ENCODE measurements around the gene BPIFB2.

DNA sequence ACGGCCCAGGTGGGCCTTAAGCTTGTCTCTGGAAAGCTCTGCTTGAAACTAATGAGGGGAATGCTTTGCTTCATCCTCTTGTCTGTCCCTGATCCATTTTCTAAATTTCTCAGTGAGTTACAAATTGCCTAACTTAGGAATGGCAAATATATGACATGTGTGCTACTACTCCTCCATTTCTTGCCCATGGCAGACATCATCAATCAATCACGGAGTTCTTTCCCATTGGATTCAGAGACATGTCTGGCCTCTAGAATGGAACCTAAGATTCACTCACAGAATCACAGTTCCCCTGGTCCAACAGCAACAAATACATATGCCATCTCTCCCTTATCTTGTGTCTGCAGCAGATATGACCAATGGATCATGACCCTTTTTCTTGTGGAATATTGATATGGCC is 65.3 kb downstream of the BPIFB2 start:
- TF ChIP-seq, protein P1, sequence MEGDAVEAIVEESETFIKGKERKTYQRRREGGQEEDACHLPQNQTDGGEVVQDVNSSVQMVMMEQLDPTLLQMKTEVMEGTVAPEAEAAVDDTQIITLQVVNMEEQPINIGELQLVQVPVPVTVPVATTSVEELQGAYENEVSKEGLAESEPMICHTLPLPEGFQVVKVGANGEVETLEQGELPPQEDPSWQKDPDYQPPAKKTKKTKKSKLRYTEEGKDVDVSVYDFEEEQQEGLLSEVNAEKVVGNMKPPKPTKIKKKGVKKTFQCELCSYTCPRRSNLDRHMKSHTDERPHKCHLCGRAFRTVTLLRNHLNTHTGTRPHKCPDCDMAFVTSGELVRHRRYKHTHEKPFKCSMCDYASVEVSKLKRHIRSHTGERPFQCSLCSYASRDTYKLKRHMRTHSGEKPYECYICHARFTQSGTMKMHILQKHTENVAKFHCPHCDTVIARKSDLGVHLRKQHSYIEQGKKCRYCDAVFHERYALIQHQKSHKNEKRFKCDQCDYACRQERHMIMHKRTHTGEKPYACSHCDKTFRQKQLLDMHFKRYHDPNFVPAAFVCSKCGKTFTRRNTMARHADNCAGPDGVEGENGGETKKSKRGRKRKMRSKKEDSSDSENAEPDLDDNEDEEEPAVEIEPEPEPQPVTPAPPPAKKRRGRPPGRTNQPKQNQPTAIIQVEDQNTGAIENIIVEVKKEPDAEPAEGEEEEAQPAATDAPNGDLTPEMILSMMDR (conservative IDR thresholded peaks at IDR 0.05), result no peak
- no peak for TF ChIP-seq ZFX (IDR thresholded peaks at IDR 0.05)

Data from C4-2B (cell line).